ENCODE results near the gene RPS24. TPM values are rescaled to one million over a fixed set of nuclear protein-coding genes. Genes with fewer than 3 reads are reported as not detected.
"Not testable (repeated sequence)": the region's sequence is repeated elsewhere in the genome, so short reads cannot be mapped to it uniquely, and the experiment has no call there.

RPS24 gene
- 1,000 to 10,000 TPM; 4,081 to 4,601 (median 4,270) TPM for polyA plus RNA-seq (ENCODE audit: insufficient read length in 3 of 3)

DNA sequence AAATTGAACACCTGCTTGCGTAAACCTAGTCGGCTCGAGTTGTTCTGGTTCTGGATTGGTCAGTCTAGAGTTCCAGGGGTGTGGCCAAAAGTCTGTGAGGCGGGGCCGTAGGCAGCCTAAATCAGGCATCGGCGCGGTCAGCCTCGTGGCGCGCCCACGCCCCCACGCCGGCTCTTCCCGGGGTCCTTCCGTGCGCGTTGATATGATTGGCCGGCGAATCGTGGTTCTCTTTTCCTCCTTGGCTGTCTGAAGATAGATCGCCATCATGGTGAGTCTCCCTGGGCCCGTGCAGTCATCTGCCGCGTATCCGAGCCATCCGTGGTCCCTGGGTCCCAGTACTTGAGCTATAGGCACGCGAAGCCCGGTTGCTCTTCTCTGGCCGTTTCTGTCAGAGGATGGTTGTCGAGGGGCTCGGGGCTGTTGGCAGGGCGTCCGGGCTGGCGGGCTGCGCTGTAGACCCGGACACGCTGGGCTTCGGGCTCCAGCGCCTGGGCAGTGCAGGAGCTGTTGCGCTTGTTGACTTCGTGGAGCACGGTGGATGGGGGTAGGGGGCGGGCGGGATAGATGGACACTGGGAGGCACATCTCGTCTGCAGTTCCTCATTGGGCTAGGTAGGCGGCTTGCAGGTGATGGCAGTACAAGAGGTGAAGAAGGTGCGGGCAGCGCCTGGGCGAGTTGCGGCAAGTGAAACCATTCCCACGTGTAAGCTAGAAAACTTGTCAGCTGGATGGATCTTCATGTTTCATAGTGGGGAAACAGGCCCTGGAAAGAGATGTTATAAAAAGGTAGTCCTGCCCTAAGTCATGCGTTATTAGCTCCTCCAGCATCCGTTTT lies at the start of gene RPS24:
RPS24 (plus strand) TSS at position 227 of the 834 bp plus-strand sequence; CDS start at position 266, 39 bp downstream.
- peak; percentile 90 to 96 (median 94) for DNase-seq (ENCODE audit: low read depth in 3 of 3, low spot score in 2 of 3)

DNA sequence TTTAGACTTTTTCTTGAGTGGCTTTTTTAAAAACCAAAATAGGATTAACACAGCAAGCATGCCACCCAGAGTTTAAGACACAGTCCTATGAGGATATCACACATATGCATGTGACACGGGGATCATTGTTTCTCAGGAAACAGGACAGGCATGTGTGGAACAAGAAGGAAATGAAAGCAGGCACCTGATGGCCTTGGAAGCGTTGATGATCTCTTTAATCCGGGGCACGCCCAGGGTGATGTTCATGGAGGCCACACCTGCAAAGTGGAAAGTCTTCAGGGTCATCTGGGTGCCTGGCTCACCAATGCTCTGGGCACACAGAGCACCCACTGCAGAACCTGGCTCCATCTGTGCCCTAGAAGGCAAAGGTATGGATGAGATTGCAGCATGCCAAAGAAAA lies 48.7 kb upstream of the RPS24 start:
- no peak for DNase-seq (ENCODE audit: low read depth in 3 of 3, low spot score in 2 of 3)

DNA sequence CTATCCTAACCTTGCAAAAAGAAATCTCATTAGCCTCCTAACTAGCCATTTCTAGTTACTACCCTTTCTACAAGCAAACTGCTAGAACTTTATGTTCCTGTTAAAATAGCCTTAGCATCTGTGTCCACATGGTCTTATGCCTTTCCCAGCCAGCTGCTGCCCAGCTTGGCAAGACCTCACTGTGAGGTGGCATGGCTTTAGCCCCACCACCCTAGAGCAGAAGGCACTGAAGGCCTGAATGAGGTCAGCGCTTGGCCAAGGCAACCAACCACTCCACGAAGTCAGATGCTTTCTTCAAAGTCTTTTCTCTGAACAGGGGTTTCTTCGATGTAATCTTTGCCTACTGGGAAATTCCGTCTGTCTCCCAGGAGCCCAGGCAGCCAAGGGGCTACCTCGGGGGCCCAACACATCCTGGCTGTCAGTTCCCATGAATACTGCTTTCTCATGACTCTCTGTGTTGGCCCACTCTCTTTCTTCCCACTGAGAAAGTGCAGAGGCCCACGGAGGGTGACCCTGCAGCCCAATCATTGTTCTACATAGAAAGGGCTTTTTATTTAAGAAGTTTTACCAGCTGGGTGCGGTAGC lies 45.9 kb upstream of the RPS24 start:
- DNase-seq (ENCODE audit: low read depth in 3 of 3, low spot score in 2 of 3): no peak

DNA sequence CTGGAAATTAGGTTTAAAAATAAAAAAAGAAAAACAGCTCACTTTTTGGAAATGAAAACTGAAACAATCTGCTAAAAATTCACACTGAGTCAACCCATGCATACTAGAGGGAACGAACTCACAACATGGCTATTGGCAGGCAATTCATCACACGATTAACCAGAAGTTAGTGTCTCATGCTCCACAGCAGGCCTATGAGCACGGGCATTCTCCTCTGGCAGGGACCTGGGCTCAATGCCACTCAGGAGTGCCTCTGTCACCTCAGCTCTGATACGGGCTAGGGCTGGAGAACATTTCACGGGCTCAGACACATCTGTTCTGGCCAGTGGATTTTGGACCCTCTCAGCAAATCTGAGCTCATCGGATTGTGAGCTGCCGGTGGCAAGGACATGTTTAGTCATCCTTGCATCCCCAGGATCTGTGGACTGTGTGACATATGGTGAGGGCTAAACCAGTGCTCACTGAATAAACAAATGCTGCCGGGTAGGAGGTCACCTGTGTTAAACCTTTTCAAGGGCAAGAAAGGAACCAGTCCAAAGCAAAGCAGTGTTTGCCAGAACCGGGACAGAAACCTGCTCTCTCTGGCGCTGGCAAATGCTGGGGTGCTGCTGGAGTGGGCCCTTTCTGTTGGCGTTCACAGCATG lies 44.5 kb upstream of the RPS24 start:
- no peak for DNase-seq (ENCODE audit: low read depth in 3 of 3, low spot score in 2 of 3)

DNA sequence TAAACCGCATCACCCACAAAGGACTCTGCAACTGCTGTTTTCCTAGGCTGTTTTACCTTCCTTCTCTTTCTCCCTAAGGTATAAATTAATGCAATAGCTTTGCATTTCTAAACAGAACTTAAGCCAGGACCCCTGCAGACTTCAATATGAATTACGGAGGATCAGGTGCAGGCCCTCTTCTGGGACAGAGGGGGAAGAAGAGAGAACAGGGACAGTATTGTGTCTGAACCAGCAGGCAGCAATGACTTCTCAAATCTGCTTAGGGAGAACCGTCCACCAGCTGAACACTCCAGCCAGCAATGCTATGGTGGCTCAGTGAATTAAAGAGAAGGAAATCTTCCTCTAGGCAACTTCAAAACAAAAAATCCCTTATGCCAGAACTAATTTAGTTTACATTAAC lies 40.0 kb upstream of the RPS24 start:
- DNase-seq (ENCODE audit: low read depth in 3 of 3, low spot score in 2 of 3): no peak

DNA sequence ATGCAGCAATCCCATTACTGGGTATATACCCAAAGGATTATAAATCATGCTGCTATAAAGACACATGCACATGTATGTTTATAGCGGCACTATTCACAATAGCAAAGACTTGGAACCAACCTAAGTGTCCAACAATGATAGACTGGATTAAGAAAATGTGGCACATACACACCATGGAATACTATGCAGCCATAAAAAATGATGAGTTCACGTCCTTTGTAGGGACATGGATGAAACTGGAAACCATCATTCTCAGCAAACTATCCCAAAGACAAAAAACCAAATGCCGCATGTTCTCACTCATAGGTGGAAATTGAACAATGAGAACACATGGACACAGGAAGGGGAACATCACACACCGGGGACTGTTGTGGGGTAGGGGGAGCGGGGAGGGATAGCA lies 34.9 kb upstream of the RPS24 start:
- DNase-seq (ENCODE audit: low read depth in 3 of 3, low spot score in 2 of 3): not testable (repeated sequence)

DNA sequence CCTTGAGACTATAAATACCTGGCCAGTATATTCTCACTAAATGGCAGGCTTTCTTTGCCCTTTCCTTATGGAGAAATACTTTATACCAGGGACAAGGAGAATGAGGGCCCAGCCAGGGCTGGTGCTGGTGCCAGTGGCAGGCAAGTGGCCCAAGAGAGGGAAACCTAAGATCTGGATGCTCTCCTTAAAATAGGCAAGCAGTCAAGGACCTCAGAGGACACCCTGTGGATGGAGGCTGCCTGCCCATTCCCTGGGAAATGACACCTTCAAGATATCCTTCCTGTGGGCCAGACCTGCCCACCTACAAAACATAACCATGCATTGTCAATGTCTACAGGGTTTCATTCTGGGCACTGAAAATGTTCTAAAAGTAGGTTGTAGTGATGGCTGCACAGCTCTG lies 33.5 kb upstream of the RPS24 start:
- DNase-seq (ENCODE audit: low read depth in 3 of 3, low spot score in 2 of 3): no peak

DNA sequence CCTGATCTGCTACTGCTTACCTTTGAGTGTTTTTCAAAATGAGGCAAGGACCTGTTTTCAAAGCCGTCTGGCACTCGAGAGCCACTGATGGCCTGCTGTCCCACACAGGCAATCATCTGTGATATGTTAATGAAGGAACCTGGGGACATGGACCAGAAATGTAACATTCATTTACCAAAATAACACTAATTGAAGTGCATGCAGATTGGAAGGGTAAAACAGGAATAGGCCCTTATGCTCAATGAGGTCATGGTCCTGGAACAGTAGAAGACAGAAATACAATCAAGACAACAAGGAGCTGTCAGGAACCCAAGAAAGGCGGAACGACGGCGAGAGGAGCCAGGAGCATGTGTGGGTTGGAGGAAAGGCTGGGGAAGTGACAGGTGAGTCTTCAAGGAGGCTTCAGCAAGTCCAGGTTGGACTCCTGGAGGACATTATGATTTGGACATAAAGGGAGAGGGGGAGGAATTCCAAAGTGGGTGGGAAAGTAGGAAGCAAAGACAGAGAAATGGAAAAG lies 32.6 kb upstream of the RPS24 start:
- DNase-seq (ENCODE audit: low read depth in 3 of 3, low spot score in 2 of 3): no peak

DNA sequence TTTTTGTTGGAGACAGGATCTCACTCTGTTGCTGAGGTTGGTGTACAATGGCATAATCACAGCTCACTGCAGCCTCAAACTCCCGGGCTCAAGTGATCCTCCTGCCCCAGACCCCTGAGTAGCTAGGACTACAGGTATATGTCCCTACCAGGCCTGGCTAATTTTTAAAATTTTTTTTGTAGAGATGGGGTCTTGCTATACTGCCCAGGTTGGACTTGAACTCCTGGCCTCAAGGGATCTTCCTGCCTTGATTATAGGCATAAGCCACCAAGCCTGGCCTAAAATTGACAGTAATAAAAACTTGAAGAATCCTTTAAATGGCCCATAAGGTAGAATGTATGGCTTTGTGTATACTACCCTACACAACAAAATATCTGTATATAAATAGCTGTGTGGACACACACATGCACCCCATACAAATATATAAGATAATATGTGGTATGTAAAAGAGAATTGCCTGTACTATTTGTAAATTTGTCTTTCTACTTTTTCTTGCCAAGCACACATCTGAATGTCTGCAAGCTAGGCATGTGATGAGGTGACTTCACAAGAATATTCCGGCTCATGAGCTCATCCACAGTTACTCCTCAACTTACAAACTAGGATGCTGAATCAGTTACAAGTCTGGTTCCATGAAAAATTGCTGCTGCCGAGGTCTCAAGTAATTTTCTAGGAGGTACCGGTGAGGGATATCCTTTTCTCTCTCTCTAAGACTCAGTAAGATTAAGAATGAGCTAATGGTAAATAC lies 30.9 kb upstream of the RPS24 start:
- DNase-seq (ENCODE audit: low read depth in 3 of 3, low spot score in 2 of 3): no peak

DNA sequence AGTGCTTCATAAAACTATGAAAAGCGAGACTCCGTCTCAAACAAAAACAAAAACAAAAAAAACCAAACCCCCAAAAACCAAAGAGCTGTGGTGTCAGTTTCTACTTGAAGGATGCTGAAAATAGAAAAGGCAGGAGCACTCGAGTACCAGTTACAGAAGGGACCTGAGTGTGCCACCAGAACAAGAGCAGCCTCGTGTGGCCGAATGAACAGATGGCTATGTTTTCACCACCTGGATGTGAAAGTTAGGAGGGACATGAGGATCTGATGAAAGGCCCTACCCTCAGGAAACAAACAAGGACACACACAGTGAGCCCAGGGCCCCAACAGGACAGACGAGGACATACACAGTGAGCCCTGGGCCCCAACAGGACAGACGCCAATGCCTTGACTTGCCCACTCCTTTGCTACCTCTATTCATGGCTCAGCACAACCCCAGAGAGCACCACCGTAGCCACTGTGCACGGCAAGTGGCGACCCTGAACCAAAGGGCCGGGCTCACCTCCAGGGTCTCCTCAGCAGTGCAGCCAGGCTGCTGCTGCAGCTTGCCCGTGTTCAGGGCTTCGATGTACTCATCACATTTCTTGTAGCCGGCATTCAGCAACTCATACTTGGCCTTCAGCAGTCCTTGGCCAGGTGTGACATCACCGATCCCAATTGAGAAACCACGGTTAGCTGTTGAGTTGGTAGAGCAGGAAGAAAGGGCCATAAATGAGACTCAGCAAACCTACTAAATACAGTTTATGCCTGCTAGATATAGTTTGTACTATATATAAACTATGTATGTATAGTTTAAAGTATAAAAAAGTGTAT lies 29.2 kb upstream of the RPS24 start:
- DNase-seq (ENCODE audit: low read depth in 3 of 3, low spot score in 2 of 3): no peak

DNA sequence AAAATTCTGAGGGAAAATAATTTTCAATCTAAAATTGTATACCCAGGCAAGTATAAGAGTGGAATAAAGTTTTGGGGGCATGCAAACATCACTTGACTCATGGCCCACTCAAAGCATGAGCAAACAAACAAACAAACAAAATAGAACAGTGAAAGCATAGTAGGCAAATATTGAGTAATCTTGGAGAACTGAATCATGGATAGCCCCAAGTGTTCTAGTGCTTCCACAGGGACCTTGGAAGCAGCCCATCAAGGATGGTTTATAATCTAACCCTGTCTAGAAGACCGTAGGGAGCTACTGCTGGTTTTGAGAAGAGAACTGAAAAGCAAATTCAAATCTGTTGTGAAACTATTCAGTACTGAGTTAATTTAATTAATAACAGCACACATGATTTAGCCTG lies 26.5 kb upstream of the RPS24 start:
- DNase-seq (ENCODE audit: low read depth in 3 of 3, low spot score in 2 of 3): no peak

DNA sequence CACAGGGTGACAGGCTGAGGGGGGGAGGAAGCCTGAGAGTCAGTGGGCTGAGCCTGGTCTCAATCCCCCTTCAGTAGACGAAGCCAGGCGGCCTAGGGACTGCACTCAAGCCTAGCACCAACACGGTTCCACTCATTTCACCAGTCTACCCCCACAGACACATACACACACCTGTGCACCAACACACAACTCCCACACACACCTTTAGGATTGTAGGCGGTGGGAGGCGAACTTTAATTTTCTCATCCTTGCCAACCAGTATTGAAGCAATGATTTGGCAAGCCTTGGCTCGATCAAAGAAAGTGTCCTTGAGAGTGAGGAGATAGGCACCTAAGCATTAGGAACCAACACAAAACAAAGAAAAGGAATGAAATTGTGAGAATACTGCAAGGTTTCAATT lies 24.0 kb upstream of the RPS24 start:
- no peak for DNase-seq (ENCODE audit: low read depth in 3 of 3, low spot score in 2 of 3)

DNA sequence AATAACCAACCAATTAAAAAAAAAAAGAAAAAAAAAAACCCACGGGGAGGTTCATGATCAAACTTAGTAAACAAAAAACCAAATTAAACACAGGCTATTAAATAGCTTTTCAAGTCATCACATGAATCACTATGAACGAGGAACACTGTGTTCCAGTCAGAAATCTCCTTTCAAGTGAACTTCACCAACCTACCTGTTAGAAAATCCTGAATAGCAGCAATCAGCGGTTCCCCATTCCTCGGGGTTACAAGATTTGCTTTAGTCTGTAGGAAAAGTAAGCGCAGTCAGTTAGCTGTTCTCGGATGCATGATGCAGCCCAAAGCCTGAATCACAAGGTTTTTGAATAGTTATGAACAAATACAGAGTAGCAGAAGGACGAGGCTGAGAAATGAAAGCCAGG lies 23.4 kb upstream of the RPS24 start:
- DNase-seq (ENCODE audit: low read depth in 3 of 3, low spot score in 2 of 3): no peak

DNA sequence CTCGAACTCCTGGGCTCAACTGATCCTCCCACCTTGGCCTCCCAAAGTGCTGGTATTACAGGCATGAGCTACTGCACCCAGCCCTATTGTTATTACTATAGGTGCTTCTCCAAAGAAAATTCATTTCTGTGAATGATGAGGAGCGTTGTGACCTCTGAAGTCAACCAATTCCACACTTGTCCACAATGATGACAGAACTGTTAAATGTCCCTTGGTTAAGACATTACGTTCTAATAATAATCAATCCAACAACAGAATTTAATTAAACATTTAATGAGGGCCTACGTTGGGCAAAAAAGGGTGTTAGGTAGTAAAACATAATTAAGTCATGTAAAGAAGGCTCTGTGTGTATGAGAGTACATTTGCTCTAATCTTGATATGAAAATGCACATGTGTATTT lies 22.6 kb upstream of the RPS24 start:
- DNase-seq (ENCODE audit: low read depth in 3 of 3, low spot score in 2 of 3): no peak

DNA sequence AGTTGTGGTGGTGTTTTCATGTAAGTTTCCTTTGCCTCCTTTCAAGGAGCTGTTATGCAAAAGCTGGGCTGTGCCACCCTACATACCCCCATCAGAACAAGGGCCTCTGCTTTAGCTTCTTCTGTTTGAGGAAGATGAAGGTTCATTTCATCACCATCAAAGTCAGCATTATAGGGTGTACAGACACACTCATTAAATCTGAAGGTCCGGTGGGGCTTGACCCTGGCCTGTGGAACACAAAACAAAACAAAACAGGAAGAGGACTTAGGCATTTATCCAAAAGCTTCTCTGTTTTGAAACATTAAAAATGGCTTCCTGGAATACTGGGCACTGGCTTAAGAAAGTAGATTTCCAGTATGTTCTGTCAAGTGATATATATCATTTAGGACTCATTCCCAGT lies 20.1 kb upstream of the RPS24 start:
- no peak for DNase-seq (ENCODE audit: low read depth in 3 of 3, low spot score in 2 of 3)

DNA sequence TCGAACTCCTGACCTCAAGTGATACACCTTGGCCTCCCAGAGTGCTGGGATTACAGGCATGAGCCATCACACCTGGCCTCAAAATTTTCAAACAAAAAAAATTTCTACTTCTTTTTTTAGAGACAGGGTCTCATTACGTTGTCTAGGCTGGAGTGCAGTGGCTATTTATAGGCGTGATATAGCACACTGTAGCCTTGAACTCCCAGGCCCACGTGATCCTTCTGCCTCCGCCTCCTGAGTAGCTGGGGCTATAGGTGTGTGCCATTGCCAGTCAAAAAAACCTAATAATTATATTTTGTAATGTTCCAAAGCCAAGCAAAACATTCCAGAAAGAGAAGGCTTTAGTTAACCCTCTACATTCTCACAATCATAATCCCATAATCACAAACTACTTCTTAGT lies 18.1 kb upstream of the RPS24 start:
- no peak for DNase-seq (ENCODE audit: low read depth in 3 of 3, low spot score in 2 of 3)

DNA sequence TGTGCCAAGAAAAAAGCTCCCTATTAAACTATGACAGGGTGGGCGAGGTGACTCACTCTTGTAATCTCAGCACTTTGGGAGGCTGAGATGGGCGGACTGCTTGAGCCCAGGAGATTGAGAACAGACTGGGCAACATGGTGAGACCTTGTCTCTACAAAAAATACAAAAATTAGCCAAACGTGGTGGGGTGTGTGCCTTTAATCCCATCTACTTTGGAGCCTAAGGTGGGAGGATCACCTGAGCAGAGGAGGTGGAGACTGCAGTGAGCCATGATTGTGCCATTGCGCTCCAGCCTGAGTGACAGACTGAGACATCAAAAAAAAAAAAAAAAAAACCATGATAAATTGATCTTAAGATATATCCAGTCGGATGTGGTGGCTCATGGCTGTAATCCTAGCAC lies 15.8 kb upstream of the RPS24 start:
- no peak for DNase-seq (ENCODE audit: low read depth in 3 of 3, low spot score in 2 of 3)

DNA sequence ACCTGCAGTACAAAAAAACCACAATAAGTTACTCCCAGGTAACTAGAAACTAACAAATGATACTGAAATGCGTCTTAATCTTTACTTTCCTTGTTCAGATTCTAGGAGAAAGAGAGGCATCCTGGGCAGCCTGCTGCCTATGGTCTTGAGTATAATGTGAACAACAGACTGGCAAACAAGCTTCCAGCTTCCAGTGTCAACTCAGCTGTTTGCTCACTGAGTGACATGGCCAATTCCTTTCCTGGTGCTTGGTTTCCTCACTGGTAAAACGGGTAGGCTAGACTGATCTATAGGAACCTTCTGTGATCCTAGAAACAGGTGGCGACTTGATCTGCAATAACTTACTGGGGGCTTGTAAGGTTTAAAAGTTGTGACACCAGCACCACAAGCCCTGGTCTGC lies 14.4 kb upstream of the RPS24 start:
- DNase-seq (ENCODE audit: low read depth in 3 of 3, low spot score in 2 of 3): no peak

DNA sequence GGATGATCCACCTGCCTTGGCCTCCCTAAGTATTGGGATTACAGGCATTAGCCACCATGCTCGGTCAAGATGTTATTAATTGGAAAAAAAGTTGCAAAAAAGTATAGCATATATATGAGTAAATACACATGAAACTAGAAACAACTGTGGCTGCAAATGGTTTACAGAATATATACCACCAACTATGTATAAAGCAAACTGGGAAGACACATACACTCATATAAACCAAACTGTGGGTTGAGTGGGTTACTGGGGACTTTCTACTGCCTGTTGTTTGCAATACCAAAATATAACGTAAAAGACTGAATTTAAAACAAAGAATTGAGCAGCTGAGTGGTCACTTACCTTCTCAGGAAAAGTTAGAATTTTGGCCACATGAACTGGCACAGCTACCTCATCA lies 12.5 kb upstream of the RPS24 start:
- DNase-seq (ENCODE audit: low read depth in 3 of 3, low spot score in 2 of 3): no peak

DNA sequence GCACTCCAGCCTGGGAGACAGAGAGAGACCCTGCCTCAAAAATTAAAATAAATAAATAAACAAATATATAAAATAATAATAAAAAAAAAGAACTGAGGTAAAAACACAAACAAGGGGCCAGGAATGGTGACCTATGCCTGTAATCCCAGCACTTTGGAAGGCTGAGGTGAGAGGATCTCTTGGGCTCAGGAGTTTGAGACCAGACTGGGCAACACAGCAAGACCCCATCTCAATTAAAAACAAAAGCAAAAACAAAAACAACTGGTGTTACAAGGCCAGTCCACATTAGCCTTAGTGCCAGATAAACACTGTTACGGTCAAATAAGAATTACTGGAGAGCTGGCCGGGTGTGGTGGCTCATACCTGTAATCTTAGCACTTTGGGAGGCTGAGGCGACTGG lies 9.9 kb upstream of the RPS24 start:
- no peak for DNase-seq (ENCODE audit: low read depth in 3 of 3, low spot score in 2 of 3)

Data from right renal cortex interstitium (tissue), 3 donors.